NCI-H226 (cell line): ENCODE measurements around the gene ZDHHC9.
A peak's percentile ranks its signal among the peaks of the same experiment; 100 is the strongest.
"Not testable (repeated sequence)": the region's sequence is repeated elsewhere in the genome, so short reads cannot be mapped to it uniquely, and the experiment has no call there.

Experiments
- DNase-seq: peaks from one replicate; pipeline ENCODE4 v3.0.0-alpha.2; 2015

The ZDHHC9 gene

GRCh38 chrX:129843459-129844306 lies at the start of gene ZDHHC9:
ZDHHC9 (minus strand) TSS chrX:129843886; CDS start chrX:129841945, 1,941 bp downstream.
- DNase-seq = peak; percentile 66

DNA sequence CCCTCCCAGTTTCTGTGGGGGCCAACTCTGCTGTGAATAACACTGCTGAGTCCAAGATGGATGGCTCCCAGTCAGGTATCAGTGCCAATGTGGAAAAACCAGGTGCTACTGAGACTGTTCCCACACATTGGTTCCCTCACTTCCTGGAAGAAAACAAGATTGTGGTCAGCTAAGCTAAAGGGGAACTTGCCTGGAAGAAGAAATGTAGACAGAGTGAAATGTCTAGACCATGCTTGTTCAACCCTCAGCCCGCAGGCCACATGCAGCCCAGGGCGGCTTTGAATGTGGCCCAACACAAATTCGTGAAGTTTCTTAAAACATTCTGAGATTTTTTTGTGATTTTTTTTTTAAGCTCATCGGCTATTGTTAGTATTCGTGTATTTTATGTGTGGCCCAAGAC lies 33.7 kb upstream of the ZDHHC9 start:
- DNase-seq = no peak

DNA sequence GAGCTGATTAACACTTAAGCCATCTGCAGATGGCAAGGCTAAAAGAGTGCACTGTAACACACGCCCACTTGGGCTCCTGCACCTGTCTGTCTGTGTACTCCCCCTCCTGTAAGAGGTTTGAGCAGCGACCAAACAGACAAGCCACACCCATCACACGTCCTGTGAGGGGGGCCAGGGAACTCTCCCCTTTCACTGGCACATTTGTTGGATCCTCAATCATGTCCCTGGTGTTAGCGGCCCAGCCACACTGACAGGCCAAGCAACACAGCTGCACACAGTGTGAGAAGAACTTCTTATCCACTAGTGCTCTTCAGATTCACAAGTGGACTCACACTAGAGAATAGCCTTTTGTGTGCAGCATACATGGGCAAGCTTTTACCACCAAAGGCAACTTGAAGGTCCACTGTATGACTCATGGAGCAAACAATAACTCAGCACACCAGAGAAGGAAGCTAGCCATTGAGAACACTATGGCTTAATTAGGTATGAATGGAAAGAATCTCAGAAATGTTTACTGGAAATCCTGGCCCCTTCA lies 33.2 kb upstream of the ZDHHC9 start:
- peak; percentile 5 for DNase-seq

DNA sequence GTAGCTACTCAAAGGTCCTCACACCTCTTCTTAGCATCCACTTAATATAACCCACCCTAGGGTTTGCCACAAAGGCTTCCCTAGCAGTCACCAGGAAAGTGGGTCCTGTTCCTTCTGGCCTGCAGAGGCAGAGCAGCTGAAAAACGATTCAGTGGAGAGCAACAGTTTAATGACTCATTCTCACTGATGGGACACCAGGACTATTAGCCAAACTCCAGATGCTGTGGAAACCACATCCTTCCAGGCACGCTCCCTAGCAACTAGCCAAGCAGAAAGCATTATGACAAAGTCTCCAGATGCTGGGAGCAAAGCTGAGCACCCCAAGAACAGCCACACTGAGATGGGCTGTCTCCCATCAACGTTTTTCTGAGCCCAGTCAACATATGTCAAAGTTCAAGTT lies 32.0 kb upstream of the ZDHHC9 start:
- DNase-seq = peak; percentile 2

DNA sequence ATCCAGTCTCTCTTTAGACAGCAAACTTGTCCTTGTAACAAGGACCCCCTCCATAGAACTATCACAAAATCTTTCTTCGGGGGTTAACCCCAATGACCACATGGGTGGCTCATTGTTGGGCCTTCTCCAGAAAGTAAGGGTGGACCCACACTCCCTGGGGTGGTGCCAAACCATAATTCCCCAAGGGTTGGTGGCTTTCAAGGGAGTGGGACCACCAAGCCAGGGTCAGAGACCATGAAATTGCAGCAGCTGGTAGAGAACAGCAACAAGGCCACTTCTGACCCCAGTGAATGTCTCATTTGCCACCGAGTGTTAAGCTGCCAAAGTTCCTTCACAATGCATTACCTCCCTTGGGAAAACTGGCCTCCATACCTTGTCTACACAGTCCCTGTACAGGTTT lies 28.8 kb upstream of the ZDHHC9 start:
- DNase-seq = no peak

- DNase-seq = not testable (repeated sequence)
Observed at GRCh38 chrX:129866321-129866720, 22.6 kb upstream of the ZDHHC9 start.

- not testable (repeated sequence) for DNase-seq
Observed at GRCh38 chrX:129859134-129859533, 15.4 kb upstream of the ZDHHC9 start.

DNA sequence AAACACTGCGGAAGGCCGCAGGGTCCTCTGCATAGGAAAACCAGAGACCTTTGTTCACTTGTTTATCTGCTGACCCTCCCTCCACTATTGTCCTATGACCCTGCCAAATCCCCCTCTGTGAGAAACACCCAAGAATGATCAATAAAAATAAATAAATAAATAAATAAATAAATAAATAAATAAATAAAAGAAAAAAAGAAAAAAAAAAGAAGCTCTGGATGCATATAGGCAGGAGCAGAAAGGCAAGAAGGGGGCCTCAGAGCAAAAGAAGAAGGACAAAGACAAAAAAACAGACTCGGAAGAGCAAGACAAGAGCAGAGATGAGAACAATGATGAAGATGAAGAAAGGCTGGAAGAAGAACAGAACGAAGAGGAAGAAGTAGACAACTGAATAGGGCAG lies 8.1 kb upstream of the ZDHHC9 start:
- DNase-seq = not testable (repeated sequence)

DNA sequence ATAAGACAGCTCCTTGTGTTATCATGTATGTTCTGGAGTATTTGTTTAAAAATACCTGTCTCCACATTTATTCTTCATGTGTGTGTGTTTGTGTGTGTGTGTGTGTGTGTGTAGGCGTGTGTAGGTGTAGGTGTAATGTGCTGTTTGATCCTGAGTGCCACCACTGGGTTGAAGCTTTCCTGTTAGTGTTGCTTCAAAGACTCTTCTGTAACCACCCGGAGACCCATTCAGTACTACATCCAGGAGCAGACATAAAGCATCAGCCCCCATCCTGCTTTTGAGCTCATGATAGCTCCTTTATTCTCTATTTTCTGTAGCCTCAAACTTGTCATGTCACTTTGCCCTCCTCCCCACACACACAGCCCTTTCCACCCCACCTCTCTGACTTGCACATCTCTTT lies 3.0 kb upstream of the ZDHHC9 start:
- no peak for DNase-seq

GRCh38 chrX:129845616-129846190 lies 2.0 kb upstream of the ZDHHC9 start:
- no peak for DNase-seq

- DNase-seq = no peak
Observed at GRCh38 chrX:129843209-129843458, 552 bp downstream of the ZDHHC9 start.

- no peak for DNase-seq
Observed at GRCh38 chrX:129842510-129843208, 1.0 kb downstream of the ZDHHC9 start.

DNA sequence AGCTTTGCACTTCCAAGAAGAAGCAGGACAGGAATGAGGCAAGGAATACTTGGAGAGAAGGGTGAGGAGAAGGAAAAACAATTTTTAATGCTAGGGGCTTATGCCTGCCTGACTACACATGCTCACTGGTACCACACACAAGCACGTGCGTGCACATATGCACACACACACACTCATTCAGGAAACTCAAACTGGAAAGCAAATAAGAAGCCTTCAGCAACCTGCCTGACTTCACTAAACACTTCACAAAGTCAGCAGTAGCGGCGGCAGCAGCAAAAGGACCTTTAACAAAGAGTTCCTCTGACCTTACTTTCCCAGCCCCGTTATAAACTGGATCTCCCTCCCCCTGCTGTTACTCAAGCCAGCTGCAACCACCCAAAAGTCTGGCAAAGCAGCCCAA lies 3.3 kb downstream of the ZDHHC9 start:
- DNase-seq = no peak

DNA sequence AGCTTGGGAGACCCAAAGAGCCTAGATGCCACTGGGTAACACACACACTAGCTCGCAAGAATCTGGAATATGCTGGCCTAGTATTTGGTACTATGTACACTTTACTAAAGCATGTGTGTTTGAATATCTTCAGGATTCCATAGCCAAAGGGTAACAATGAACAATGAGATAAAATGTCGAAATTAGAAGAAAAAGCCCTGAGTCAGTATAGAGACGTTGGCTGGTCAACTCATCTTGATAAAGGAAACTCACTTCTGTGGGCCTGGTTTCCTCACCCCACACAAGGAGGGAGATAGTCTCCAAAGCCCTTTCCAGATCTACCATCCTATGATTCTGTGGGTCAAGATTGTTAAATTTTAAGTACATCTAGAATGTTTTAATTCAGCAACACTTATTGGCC lies 6.9 kb downstream of the ZDHHC9 start:
- no peak for DNase-seq

DNA sequence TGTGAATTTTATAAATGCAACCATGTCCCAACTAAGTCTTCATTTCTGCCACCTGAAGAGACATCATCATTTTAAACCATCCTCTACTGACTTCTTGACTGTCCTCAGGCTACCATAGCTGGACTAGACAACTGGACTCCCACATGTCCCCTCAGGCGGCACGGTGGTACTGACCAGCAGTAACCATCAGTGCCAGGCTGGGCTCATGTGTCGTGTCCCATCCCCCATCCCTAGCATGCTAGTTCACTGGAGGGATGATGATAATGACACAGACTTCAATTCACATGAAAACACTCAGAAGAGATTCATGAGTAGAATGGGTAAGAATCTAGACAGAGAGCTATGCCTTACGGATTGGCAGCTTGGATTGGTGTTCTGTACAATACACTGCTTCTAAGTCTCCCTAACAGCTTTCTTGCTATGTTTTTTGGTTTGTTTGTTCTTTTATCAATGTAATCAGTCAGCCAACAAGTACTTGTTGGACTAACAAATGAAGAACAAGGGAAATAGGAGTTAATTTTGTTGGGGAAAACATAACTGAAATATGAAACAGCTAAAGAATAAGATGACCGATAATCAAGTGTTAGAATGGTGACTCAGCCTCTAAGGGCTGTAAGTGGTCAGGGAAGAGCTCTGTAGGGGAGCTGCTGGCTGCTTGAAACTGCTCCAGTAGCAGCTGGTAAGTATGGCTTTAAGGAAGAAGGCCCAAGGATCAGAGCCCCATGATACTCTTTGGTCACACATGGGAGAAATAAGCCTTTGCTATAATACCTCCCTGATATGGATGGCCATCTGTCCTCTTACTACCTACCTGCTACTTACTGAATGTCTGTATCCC lies 10.3 kb downstream of the ZDHHC9 start:
- DNase-seq = peak; percentile 7

DNA sequence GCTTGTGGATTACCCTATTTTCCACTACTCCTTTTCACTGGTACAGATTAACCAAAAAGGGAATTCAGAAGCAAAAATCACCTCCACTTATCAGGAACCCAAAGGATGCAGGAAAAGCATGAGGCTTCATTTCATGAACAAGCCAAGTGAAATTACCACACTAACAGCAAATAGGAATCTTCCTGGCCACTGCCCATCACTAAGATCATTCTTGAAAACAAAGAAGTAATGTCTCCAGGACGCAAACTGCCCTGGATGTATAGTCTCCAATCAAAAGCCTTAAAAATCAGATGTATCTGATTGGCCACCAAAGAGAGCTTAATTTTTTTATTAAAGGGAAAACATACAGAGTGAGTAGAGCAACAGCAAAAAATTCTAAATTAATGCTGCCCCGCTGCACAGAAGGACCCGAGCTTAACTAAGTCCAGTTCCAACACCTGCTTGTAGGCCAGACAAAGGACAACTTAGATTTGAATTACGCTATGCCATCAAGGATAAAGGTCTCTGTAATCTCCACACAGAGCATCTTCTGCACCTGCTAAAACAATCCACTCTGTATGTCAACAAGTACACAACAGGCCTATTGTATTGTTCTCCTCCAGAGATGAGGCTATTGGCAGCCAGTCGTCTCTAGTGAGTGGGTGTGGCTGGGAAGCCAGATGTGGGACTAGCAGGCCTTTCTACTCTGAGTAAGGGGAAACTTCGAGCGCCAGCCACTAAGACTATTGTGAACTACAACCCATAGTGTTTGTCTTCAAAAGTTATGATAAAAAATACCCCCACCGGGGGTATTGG lies 12.4 kb downstream of the ZDHHC9 start:
- no peak for DNase-seq

DNA sequence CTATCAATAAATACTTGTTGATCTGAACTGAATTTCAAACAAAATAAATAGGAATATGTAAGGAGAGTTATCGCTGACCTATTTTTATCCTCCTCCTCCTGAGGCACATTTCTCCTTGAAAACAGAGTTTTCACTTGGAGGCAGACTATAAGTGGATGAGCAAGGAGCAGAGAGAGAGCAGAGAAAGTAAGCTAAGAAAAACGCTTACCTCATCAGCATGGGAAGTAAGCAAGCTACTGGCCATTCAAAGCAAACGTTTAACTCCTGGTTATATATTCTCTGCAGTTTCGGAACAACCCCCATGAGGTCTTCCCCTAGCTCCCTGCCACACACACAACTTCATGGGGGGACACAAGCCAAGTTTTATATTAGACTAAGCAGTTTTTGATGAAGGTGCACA lies 13.2 kb downstream of the ZDHHC9 start:
- DNase-seq = no peak

GRCh38 chrX:129825746-129826505 lies 17.8 kb downstream of the ZDHHC9 start:
- no peak for DNase-seq

DNA sequence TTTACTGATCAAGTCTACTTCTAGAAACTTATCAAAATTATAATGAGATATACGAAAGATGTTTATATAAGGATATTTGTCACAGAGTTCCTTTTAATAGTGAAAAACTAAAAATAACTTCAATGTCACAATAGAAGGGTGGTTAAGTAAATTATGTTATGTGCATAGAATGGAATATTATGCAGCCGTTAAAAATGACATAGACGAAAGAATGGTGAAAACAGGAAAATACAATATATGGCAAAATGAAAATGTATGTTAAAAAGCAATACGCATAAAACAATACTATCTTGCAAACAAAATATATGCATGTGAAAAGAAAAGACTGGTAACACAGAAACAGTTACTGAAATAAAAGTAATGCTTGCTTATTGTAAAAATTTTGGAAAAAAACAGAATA lies 19.1 kb downstream of the ZDHHC9 start:
- no peak for DNase-seq

GRCh38 chrX:129823522-129823921 lies 20.2 kb downstream of the ZDHHC9 start:
- DNase-seq = no peak

GRCh38 chrX:129823115-129823514 lies 20.6 kb downstream of the ZDHHC9 start:
- DNase-seq = no peak
